A549 (cell line): ENCODE data around the gene PCBP3. TPM values are rescaled to one million over a fixed set of nuclear protein-coding genes. Genes with fewer than 3 reads are reported as not detected.

Experiments used
- ATAC-seq, 2 experiments: fragments of 200-7000 bp in 1 of 2; fragments of >200 bp in 1 of 2; cut with Nextera tagmentation in 1 of 2; cut with Tn5 transposase in 1 of 2; 3 replicates each; pipeline versions ENCODE4 v1.8.0 to v1.9.1; 2018 to 2020; ENCODE audit warnings: mild to moderate bottlenecking in 1 of 2, moderate library complexity in 1 of 2
- CTCF ChIA-PET: fragments of 300-600 bp; sonication (Branson Sonifier 250); formaldehyde crosslinking; extraction: SDS; loops from one replicate; lab custom pipeline; 2021; ENCODE audit warnings: antibody characterized with exemption, inconsistent platforms; lab: Yijun Ruan, JAX
- POLR2A ChIA-PET: fragments of 350-600 bp; formaldehyde crosslinking; extraction: SDS; loops from one replicate; lab custom pipeline; 2021; ENCODE audit warnings: antibody characterized with exemption, inconsistent platforms; lab: Yijun Ruan, JAX
- DNase-seq, 2 experiments: peaks; one replicate each; pipeline versions ENCODE4 v3.0.0 to v3.0.0-alpha.2; 2011 to 2016; ENCODE audit warnings: low read depth in 1 of 2, low spot score in 1 of 2
- FAIRE-seq: peaks from 2 replicates; lab custom pipeline; 2011; peaks lifted over from hg19 to GRCh38; lab: Jason Lieb, UNC
- H3K27ac ChIP-seq, 2 experiments: fragments of >200 bp; sonication (Bioruptor Twin); formaldehyde crosslinking; 3 replicates each; pipeline ENCODE4 v1.5.1; 2016 to 2017
- H3K4me1 ChIP-seq: fragments of >200 bp; sonication (Bioruptor Twin); formaldehyde crosslinking; 3 replicates; pipeline ENCODE4 v1.6.1; 2016
- H3K4me2 ChIP-seq: fragments of >200 bp; sonication (Bioruptor Twin); formaldehyde crosslinking; 3 replicates; pipeline ENCODE4 v1.6.1; 2016
- H3K4me3 ChIP-seq: fragments of >200 bp; sonication (Bioruptor Twin); formaldehyde crosslinking; 3 replicates; pipeline ENCODE4 v1.5.1; 2016
- H3K9me3 ChIP-seq: fragments of >200 bp; sonication (Bioruptor Twin); formaldehyde crosslinking; 3 replicates; pipeline ENCODE4 v1.6.1; 2016
- BHLHE40 ChIP-seq: IDR thresholded peaks from 2 replicates; pipeline ENCODE4 v1.6.1; 2012; ENCODE audit warnings: low read depth, low read length, inconsistent platforms
- CEBPB ChIP-seq, 2 experiments: fragments of >200 bp in 1 of 2; sonication (Bioruptor Twin) in 1 of 2; formaldehyde crosslinking in 1 of 2; IDR thresholded peaks; 2 replicates each; pipeline ENCODE4 v1.6.1; 2012 to 2016
- CHD2 ChIP-seq: fragments of 150-350 bp; IDR thresholded peaks from 2 replicates; pipeline ENCODE4 v1.6.1; 2014; ENCODE audit warnings: low read length; ENCODE audit not compliant: partially characterized antibody
- EHF ChIP-seq: fragments of 250-450 bp; sonication (Bioruptor Pico); IDR thresholded peaks from 2 replicates; pipeline ENCODE4 v1.5.0; 2020; ENCODE audit warnings: mild to moderate bottlenecking
- EP300 ChIP-seq, 2 experiments: fragments of >200 bp; sonication (Bioruptor Twin); formaldehyde crosslinking; IDR thresholded peaks; 2 replicates in 1 of 2; 3 replicates in 1 of 2; pipeline ENCODE4 v1.6.1; 2016 to 2017
- FOSB ChIP-seq: fragments of 250-450 bp; sonication (Bioruptor Pico); IDR thresholded peaks from 2 replicates; pipeline ENCODE4 v1.5.0; 2020; ENCODE audit warnings: mild to moderate bottlenecking, moderate library complexity
- FOSL2 ChIP-seq, 2 experiments: fragments of 450-650 bp in 1 of 2; fragments of >200 bp in 1 of 2; sonication (Bioruptor Twin) in 1 of 2; formaldehyde crosslinking; IDR thresholded peaks; 2 replicates each; pipeline versions ENCODE4 v1.5.0 to v1.6.1; 2016 to 2020; ENCODE audit warnings: mild to moderate bottlenecking in 1 of 2, moderate library complexity in 1 of 2
- FOXS1 ChIP-seq: fragments of 250-450 bp; sonication (Bioruptor Pico); IDR thresholded peaks from 2 replicates; pipeline ENCODE4 v1.5.0; 2020; ENCODE audit warnings: mild to moderate bottlenecking, moderate library complexity
- GATA3 ChIP-seq: IDR thresholded peaks from 2 replicates; pipeline ENCODE4 v1.6.1; 2012; ENCODE audit warnings: borderline replicate concordance
- HDAC2 ChIP-seq: fragments of 200-600 bp; sonication (generic); IDR thresholded peaks from 2 replicates; pipeline ENCODE4 v1.6.1; 2016
- HEYL ChIP-seq: fragments of 250-450 bp; sonication (Bioruptor Pico); IDR thresholded peaks from 2 replicates; pipeline ENCODE4 v1.8.0; 2021; ENCODE audit warnings: mild to moderate bottlenecking, moderate library complexity
- HOXA7 ChIP-seq: fragments of 250-450 bp; sonication (Bioruptor Pico); IDR thresholded peaks from 2 replicates; pipeline ENCODE4 v1.5.0; 2020; ENCODE audit warnings: mild to moderate bottlenecking, moderate library complexity
- JUN ChIP-seq, 2 experiments: fragments of >200 bp; sonication (Bioruptor Twin); formaldehyde crosslinking; IDR thresholded peaks; 2 replicates in 1 of 2; 3 replicates in 1 of 2; pipeline ENCODE4 v1.6.1; 2016 to 2017
- MAFK ChIP-seq: fragments of 450-650 bp; IDR thresholded peaks from 2 replicates; pipeline ENCODE4 v1.6.1; 2014; ENCODE audit not compliant: partially characterized antibody
- MYC ChIP-seq: IDR thresholded peaks from 2 replicates; pipeline ENCODE4 v1.6.1; 2012; ENCODE audit warnings: mild to moderate bottlenecking, inconsistent platforms, low read length, improper control_type of control experiment, borderline replicate concordance
- NFE2L2 ChIP-seq: fragments of 150-350 bp; conservative IDR thresholded peaks from 2 replicates; pipeline ENCODE4 v1.6.1; 2014; ENCODE audit warnings: low read length
- NR3C1 ChIP-seq: fragments of >200 bp; sonication (Bioruptor Twin); formaldehyde crosslinking; IDR thresholded peaks from 3 replicates; pipeline ENCODE4 v1.6.1; 2017
- PHF8 ChIP-seq: fragments of 200-600 bp; sonication (generic); IDR thresholded peaks from 2 replicates; pipeline ENCODE4 v1.6.1; 2016; ENCODE audit warnings: low read depth, mild to moderate bottlenecking, antibody characterized with exemption, moderate library complexity, borderline replicate concordance
- POLR2A ChIP-seq: IDR thresholded peaks from 2 replicates; pipeline ENCODE4 v1.6.1; 2012; ENCODE audit warnings: mild to moderate bottlenecking, low read length
- RCOR1 ChIP-seq: fragments of 150-350 bp; IDR thresholded peaks from 2 replicates; pipeline ENCODE4 v1.6.1; 2014; ENCODE audit warnings: antibody characterized with exemption, low read length, low read depth
- RFX5 ChIP-seq: fragments of 450-650 bp; IDR thresholded peaks from 2 replicates; pipeline ENCODE4 v1.7.1; 2014; ENCODE audit warnings: antibody characterized with exemption, mild to moderate bottlenecking, moderate library complexity
- RNF2 ChIP-seq: fragments of 200-600 bp; sonication (generic); IDR thresholded peaks from 2 replicates; pipeline ENCODE4 v1.6.1; 2016; ENCODE audit warnings: low read depth, mild to moderate bottlenecking, antibody characterized with exemption, moderate library complexity, borderline replicate concordance
- TFCP2L1 ChIP-seq: fragments of 250-450 bp; sonication (Bioruptor Pico); IDR thresholded peaks from 2 replicates; pipeline ENCODE4 v1.5.0; 2021; ENCODE audit warnings: mild to moderate bottlenecking
- ZC3H11A ChIP-seq: fragments of 450-650 bp; IDR thresholded peaks from 2 replicates; pipeline ENCODE4 v1.6.1; 2014; ENCODE audit warnings: antibody characterized with exemption, mild to moderate bottlenecking
- ZFP36 ChIP-seq: fragments of 450-650 bp; IDR thresholded peaks from 2 replicates; pipeline ENCODE4 v1.6.1; 2014; ENCODE audit warnings: borderline replicate concordance; ENCODE audit not compliant: partially characterized antibody
- ZSCAN20 ChIP-seq: fragments of 250-450 bp; sonication (Bioruptor Pico); IDR thresholded peaks from 2 replicates; pipeline ENCODE4 v1.8.0; 2022; ENCODE audit warnings: mild to moderate bottlenecking, moderate library complexity
- WGBS: methylation state at CpG from one replicate; pipeline ENCODE4 v1.1.6; 2017; ENCODE audit errors: missing lambda C conversion rate; 5-methylcytosine and 5-hydroxymethylcytosine counted together
- polyA plus RNA-seq, 4 experiments: library from polyadenylated mRNA; depleted of rRNA in 3 of 4; stranded (reverse); fragments of >200 nt; fragmentation: RNase III in 1 of 4; extraction: RNeasy Plus Mini Kit Qiagen cat#74134 plus additional on column Dnase treatment in 1 of 4; gene quantifications; 2 replicates in 3 of 4; 3 replicates in 1 of 4; pipeline ENCODE4 v1.2.3, GENCODE V29; 2011 to 2017
- TF ChIP-seq, protein P1 (sequence below): fragments of 200-600 bp; sonication (generic); IDR thresholded peaks from 2 replicates; pipeline ENCODE4 v1.6.1; 2016; ENCODE audit warnings: antibody characterized with exemption, mild to moderate bottlenecking, moderate library complexity
- TF ChIP-seq, protein P2 (sequence below): fragments of 150-350 bp; IDR thresholded peaks from 2 replicates; pipeline ENCODE4 v1.6.1; 2014; ENCODE audit warnings: low read depth, mild to moderate bottlenecking, low read length
- TF ChIP-seq, protein P3 (sequence below): fragments of >200 bp; sonication (Bioruptor Twin); formaldehyde crosslinking; IDR thresholded peaks from 3 replicates; pipeline ENCODE4 v1.5.1; 2016
- TF ChIP-seq, protein P4 (sequence below): fragments of 250-450 bp; sonication (Bioruptor Pico); IDR thresholded peaks from 2 replicates; pipeline ENCODE4 v1.5.0; 2020; ENCODE audit warnings: low read depth, mild to moderate bottlenecking, moderate library complexity

The PCBP3 gene
- polyA plus RNA-seq, 2 of the 4 experiments (the other 2 are of a cell fraction) = 0.30 to 0.34 TPM

DNA sequence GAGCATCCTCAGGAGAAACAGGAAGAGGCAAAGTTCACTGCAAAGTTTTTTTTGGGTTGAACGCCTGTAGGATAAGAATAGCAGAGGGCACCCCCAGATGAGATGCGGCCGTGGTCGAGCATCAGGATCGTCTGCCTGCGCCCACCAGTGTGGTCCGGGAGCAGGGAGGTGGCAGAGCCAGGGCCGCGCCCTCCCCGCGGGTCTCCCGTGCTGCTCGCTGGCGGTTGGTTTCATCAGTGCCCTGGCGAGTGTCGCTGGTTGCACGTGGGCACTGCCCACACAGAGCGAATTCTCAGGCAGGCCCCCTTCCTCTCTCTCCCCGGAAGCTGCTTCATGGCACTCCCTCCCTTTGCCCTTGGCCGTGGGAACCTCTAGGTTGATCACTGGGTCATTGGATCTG lies 120.0 kb downstream of the PCBP3 start:
- POLR2A ChIA-PET = no interaction called here
- Histone ChIP-seq H3K4me2 (no peak overlapping the region), H3K9me3 (no peaks in the 10 kb centered on the region), H3K4me3 (no peak overlapping the region), H3K4me1 (no peaks in the 10 kb centered on the region), H3K27ac (no peak overlapping the region)
- CTCF ChIA-PET = interaction anchor here (0.6 to 1.0 kb wide), 3 partner anchors 18 to 323 kb away, joined by 3 to 6 read pairs (median 3); no protein-coding TSS in a partner anchor
- FAIRE-seq (no peak), ATAC-seq (no peak), DNase-seq (no peak)
- 62% methylated on average over 16 of the region's 20 CpGs for WGBS
- TF ChIP-seq HEYL (CRISPR knock-in tag) (no peak), NR3C1 (no peak), MAFK (no peak), EP300 (IDR thresholded peaks at IDR 0.05) (no peak), ZFP36 (no peak), BHLHE40 (no peak), GATA3 (no peak), ZSCAN20 (CRISPR knock-in tag) (no peak), MYC (no peak), ZC3H11A (no peak), TFCP2L1 (no peak), HDAC2 (no peak), CEBPB (IDR thresholded peaks at IDR 0.05) (no peak), CHD2 (no peak), RNF2 (no peak), JUN (IDR thresholded peaks at IDR 0.05) (no peak), PHF8 (no peak)
- TF ChIP-seq, protein P1, sequence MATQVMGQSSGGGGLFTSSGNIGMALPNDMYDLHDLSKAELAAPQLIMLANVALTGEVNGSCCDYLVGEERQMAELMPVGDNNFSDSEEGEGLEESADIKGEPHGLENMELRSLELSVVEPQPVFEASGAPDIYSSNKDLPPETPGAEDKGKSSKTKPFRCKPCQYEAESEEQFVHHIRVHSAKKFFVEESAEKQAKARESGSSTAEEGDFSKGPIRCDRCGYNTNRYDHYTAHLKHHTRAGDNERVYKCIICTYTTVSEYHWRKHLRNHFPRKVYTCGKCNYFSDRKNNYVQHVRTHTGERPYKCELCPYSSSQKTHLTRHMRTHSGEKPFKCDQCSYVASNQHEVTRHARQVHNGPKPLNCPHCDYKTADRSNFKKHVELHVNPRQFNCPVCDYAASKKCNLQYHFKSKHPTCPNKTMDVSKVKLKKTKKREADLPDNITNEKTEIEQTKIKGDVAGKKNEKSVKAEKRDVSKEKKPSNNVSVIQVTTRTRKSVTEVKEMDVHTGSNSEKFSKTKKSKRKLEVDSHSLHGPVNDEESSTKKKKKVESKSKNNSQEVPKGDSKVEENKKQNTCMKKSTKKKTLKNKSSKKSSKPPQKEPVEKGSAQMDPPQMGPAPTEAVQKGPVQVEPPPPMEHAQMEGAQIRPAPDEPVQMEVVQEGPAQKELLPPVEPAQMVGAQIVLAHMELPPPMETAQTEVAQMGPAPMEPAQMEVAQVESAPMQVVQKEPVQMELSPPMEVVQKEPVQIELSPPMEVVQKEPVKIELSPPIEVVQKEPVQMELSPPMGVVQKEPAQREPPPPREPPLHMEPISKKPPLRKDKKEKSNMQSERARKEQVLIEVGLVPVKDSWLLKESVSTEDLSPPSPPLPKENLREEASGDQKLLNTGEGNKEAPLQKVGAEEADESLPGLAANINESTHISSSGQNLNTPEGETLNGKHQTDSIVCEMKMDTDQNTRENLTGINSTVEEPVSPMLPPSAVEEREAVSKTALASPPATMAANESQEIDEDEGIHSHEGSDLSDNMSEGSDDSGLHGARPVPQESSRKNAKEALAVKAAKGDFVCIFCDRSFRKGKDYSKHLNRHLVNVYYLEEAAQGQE = no peak
- TF ChIP-seq, protein P2, sequence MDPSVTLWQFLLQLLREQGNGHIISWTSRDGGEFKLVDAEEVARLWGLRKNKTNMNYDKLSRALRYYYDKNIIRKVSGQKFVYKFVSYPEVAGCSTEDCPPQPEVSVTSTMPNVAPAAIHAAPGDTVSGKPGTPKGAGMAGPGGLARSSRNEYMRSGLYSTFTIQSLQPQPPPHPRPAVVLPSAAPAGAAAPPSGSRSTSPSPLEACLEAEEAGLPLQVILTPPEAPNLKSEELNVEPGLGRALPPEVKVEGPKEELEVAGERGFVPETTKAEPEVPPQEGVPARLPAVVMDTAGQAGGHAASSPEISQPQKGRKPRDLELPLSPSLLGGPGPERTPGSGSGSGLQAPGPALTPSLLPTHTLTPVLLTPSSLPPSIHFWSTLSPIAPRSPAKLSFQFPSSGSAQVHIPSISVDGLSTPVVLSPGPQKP = no peak

DNA sequence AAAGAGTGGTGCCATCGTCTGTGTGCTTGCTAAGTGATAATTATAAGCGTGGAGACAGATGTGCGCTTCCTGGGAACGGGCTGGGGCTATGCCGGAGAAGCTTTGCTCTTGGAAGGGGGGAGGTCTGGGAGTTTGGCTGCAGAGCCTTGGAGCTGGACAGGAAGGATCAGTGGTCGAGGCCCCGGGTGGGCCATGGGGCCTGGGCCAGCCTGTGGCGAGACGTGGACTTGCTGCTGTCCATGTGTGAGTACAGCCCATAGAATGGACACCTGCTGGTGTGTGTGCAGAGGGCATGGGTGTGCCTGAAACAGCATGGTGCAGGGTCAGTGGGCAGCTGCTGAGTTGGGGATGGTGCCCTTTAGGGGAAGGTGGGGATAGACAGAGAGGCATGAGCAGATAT lies 121.3 kb downstream of the PCBP3 start:
- no peak overlapping the region for H3K4me3 ChIP-seq
- no peaks in the 10 kb centered on the region for H3K9me3 ChIP-seq
- no peak for FAIRE-seq
- ATAC-seq = no peak
- ChIA-PET CTCF (no interaction called here), POLR2A (no interaction called here)
- DNase-seq = no peak
- H3K27ac ChIP-seq = no peak overlapping the region
- 72% methylated on average over 9 of the region's 9 CpGs for WGBS
- H3K4me1 ChIP-seq = no peaks in the 10 kb centered on the region
- H3K4me2 ChIP-seq = no peak overlapping the region
- TF ChIP-seq HOXA7 (CRISPR knock-in tag) = no peak
- TF ChIP-seq, protein P3, sequence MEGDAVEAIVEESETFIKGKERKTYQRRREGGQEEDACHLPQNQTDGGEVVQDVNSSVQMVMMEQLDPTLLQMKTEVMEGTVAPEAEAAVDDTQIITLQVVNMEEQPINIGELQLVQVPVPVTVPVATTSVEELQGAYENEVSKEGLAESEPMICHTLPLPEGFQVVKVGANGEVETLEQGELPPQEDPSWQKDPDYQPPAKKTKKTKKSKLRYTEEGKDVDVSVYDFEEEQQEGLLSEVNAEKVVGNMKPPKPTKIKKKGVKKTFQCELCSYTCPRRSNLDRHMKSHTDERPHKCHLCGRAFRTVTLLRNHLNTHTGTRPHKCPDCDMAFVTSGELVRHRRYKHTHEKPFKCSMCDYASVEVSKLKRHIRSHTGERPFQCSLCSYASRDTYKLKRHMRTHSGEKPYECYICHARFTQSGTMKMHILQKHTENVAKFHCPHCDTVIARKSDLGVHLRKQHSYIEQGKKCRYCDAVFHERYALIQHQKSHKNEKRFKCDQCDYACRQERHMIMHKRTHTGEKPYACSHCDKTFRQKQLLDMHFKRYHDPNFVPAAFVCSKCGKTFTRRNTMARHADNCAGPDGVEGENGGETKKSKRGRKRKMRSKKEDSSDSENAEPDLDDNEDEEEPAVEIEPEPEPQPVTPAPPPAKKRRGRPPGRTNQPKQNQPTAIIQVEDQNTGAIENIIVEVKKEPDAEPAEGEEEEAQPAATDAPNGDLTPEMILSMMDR = no peak
- no peak for TF ChIP-seq MAFK
- TF ChIP-seq POLR2A = no peak
- no peak for TF ChIP-seq NFE2L2
- TF ChIP-seq RFX5 = no peak
- TF ChIP-seq FOSL2 (IDR thresholded peaks at IDR 0.05) = no peak
- no peak for TF ChIP-seq FOSL2 (CRISPR knock-in tag; IDR thresholded peaks at IDR 0.05)
- TF ChIP-seq, protein P4, sequence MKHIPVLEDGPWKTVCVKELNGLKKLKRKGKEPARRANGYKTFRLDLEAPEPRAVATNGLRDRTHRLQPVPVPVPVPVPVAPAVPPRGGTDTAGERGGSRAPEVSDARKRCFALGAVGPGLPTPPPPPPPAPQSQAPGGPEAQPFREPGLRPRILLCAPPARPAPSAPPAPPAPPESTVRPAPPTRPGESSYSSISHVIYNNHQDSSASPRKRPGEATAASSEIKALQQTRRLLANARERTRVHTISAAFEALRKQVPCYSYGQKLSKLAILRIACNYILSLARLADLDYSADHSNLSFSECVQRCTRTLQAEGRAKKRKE (CRISPR knock-in tag) = no peak
- TF ChIP-seq CHD2 = no peak
- TF ChIP-seq FOXS1 (CRISPR knock-in tag) = no peak
- TF ChIP-seq, protein P1 = no peak
- no peak for TF ChIP-seq EHF
- TF ChIP-seq RCOR1 = no peak
- TF ChIP-seq FOSB (CRISPR knock-in tag) = no peak
